HepG2 (cell line): ENCODE measurements around the gene FFAR1.

Experiments
- SP1 ChIP-seq, 2 experiments: fragments of 450-650 bp in 1 of 2; sonication (generic) in 1 of 2; formaldehyde crosslinking in 1 of 2; IDR thresholded peaks; 2 replicates each; pipeline versions ENCODE4 v1.4.0 to v1.6.1; 2016 to 2020; ENCODE audit warnings: missing genetic modification reagents in 1 of 2
- SRF ChIP-seq: IDR thresholded peaks from 2 replicates; pipeline ENCODE4 v1.6.1; 2011; ENCODE audit warnings: mild to moderate bottlenecking, low read depth, low read length, moderate library complexity
- ZNF335 ChIP-seq: sonication (generic); formaldehyde crosslinking; IDR thresholded peaks from 2 replicates; pipeline ENCODE4 v1.4.0; 2020; ENCODE audit warnings: missing genetic modification reagents
- TF ChIP-seq, protein P1 (sequence below), 2 experiments: IDR thresholded peaks; 2 replicates each; pipeline ENCODE4 v1.6.1; 2011 to 2012; ENCODE audit warnings: low read length in 2 of 2, borderline replicate concordance in 1 of 2, low read depth in 1 of 2, mild to moderate bottlenecking in 1 of 2, moderate library complexity in 1 of 2
- TF ChIP-seq, protein P2 (sequence below): sonication (generic); formaldehyde crosslinking; IDR thresholded peaks from 2 replicates; pipeline ENCODE4 v1.5.0; 2020; ENCODE audit warnings: mild to moderate bottlenecking, missing genetic modification reagents, moderate library complexity
- TF ChIP-seq, protein P3 (sequence below): IDR thresholded peaks from 2 replicates; pipeline ENCODE4 v1.6.1; 2016

DNA sequence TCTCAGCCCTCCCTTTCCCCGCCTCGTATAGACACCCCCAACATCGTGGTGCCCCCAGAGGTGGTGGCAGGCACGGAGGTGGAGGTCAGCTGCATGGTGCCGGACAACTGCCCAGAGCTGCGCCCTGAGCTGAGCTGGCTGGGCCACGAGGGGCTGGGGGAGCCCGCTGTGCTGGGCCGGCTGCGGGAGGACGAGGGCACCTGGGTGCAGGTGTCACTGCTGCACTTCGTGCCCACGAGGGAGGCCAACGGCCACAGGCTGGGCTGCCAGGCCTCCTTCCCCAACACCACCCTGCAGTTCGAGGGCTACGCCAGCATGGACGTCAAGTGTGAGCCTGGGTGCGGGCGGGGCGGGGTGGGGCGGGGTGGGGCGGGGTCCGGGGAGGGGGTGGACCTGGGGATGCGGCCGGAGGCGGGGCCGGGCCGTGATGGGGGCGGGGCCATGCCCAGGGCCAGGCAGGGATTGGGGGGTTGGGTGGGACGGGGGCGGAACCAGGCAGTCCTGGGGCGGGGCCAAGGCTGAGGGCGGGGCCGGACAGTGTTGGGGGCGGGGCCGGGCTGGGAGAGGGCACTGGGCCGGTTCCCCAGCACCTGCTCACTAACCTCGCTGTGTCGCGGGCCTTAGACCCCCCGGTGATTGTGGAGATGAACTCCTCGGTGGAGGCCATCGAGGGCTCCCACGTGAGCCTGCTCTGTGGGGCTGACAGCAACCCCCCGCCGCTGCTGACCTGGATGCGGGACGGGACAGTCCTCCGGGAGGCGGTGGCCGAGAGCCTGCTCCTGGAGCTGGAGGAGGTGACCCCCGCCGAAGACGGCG is 48.0 kb upstream of the FFAR1 start:
- TF ChIP-seq, protein P1, sequence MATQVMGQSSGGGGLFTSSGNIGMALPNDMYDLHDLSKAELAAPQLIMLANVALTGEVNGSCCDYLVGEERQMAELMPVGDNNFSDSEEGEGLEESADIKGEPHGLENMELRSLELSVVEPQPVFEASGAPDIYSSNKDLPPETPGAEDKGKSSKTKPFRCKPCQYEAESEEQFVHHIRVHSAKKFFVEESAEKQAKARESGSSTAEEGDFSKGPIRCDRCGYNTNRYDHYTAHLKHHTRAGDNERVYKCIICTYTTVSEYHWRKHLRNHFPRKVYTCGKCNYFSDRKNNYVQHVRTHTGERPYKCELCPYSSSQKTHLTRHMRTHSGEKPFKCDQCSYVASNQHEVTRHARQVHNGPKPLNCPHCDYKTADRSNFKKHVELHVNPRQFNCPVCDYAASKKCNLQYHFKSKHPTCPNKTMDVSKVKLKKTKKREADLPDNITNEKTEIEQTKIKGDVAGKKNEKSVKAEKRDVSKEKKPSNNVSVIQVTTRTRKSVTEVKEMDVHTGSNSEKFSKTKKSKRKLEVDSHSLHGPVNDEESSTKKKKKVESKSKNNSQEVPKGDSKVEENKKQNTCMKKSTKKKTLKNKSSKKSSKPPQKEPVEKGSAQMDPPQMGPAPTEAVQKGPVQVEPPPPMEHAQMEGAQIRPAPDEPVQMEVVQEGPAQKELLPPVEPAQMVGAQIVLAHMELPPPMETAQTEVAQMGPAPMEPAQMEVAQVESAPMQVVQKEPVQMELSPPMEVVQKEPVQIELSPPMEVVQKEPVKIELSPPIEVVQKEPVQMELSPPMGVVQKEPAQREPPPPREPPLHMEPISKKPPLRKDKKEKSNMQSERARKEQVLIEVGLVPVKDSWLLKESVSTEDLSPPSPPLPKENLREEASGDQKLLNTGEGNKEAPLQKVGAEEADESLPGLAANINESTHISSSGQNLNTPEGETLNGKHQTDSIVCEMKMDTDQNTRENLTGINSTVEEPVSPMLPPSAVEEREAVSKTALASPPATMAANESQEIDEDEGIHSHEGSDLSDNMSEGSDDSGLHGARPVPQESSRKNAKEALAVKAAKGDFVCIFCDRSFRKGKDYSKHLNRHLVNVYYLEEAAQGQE (IDR thresholded peaks at IDR 0.05; ENCODE audit: borderline replicate concordance in 1 of 2, low read depth in 1 of 2, low read length in 2 of 2) = no peak
- TF ChIP-seq ZNF335 (no peak), SRF (no peak), SP1 (IDR thresholded peaks at IDR 0.05) (no peak), SP1 (CRISPR knock-in tag; IDR thresholded peaks at IDR 0.05) (no peak)
- TF ChIP-seq, protein P2, sequence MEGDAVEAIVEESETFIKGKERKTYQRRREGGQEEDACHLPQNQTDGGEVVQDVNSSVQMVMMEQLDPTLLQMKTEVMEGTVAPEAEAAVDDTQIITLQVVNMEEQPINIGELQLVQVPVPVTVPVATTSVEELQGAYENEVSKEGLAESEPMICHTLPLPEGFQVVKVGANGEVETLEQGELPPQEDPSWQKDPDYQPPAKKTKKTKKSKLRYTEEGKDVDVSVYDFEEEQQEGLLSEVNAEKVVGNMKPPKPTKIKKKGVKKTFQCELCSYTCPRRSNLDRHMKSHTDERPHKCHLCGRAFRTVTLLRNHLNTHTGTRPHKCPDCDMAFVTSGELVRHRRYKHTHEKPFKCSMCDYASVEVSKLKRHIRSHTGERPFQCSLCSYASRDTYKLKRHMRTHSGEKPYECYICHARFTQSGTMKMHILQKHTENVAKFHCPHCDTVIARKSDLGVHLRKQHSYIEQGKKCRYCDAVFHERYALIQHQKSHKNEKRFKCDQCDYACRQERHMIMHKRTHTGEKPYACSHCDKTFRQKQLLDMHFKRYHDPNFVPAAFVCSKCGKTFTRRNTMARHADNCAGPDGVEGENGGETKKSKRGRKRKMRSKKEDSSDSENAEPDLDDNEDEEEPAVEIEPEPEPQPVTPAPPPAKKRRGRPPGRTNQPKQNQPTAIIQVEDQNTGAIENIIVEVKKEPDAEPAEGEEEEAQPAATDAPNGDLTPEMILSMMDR = no peak
- TF ChIP-seq, protein P3, sequence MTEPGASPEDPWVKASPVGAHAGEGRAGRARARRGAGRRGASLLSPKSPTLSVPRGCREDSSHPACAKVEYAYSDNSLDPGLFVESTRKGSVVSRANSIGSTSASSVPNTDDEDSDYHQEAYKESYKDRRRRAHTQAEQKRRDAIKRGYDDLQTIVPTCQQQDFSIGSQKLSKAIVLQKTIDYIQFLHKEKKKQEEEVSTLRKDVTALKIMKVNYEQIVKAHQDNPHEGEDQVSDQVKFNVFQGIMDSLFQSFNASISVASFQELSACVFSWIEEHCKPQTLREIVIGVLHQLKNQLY = no peak
